HCT116 (cell line): Measurements from ENCODE around the gene CHEK1. TPM values are rescaled to one million over a fixed set of nuclear protein-coding genes. Genes with fewer than 3 reads are reported as not detected.

ENCODE experiments used
- ATAC-seq: fragments of 200-7000 bp; cut with Tn5 transposase; 2 replicates; pipeline ENCODE4 v1.9.1; 2020; ENCODE audit warnings: mild to moderate bottlenecking, moderate library complexity
- BruUV-seq: library from RNA; stranded (reverse); fragments of 400-500 nt; replicated peaks from 2 replicates; lab custom pipeline; 2021; lab: Mats Ljungman, UMichigan
- CTCF ChIA-PET: fragments of 300-600 bp; sonication (Branson Sonifier 250); formaldehyde crosslinking; loops from one replicate; lab custom pipeline; 2021; ENCODE audit warnings: antibody characterized with exemption; lab: Charles Lee
- POLR2A ChIA-PET: fragments of 300-600, 350-600 bp; sonication (Branson Sonifier 250); formaldehyde crosslinking; loops from one replicate; lab custom pipeline; 2021; ENCODE audit warnings: antibody characterized with exemption; lab: Charles Lee
- RAD21 ChIA-PET, 2 experiments: fragments of 300-600 bp; sonication (Branson Sonifier 250); formaldehyde crosslinking; loops; one replicate each; lab custom pipeline; 2023; ENCODE audit warnings: low total read pairs in 2 of 2; ENCODE audit not compliant: uncharacterized antibody in 2 of 2, unreplicated experiment in 2 of 2, low non-redundant PET in 1 of 2; lab: Charles Lee
- DNase-seq: peaks from one replicate; pipeline ENCODE4 v3.0.0-alpha.2; 2010; ENCODE audit warnings: low read depth, low spot score
- H2AFZ ChIP-seq: fragments of 200-600 bp; shearing (Covaris generic), sonication (generic); 2 replicates; pipeline ENCODE4 v1.6.1; 2017; ENCODE audit warnings: low read depth, mixed run types, mixed read lengths, antibody characterized with exemption, low read length; ENCODE audit not compliant: poor library complexity, severe bottlenecking
- H3K27ac ChIP-seq: 2 replicates; pipeline ENCODE4 v1.5.1; 2012; ENCODE audit warnings: low read depth, low read length
- H3K27me3 ChIP-seq: fragments of 200-600 bp; sonication (generic); 2 replicates; pipeline ENCODE4 v1.6.1; 2016; ENCODE audit warnings: mixed run types, low read length, mixed read lengths; ENCODE audit not compliant: insufficient read depth
- H3K36me3 ChIP-seq, 2 experiments: fragments of 200-500 bp in 1 of 2; fragments of 200-600 bp in 1 of 2; sonication (Bioruptor generic) in 1 of 2; sonication (generic) in 1 of 2; 2 replicates each; pipeline versions ENCODE4 v1.5.1 to v1.6.1; 2014 to 2016; ENCODE audit warnings: low read length in 2 of 2, inconsistent platforms in 1 of 2, mixed read lengths in 1 of 2, mixed run types in 1 of 2; ENCODE audit not compliant: insufficient read depth in 2 of 2, control insufficient read depth in 1 of 2
- H3K4me1 ChIP-seq, 2 experiments: fragments of 200-600 bp in 1 of 2; sonication (generic) in 1 of 2; 2 replicates each; pipeline versions ENCODE4 v1.5.1 to v1.6.1; 2012 to 2017; ENCODE audit warnings: low read length in 2 of 2, inconsistent platforms in 1 of 2, mild to moderate bottlenecking in 1 of 2, mixed read lengths in 1 of 2, mixed run types in 1 of 2, moderate library complexity in 1 of 2; ENCODE audit not compliant: insufficient read depth in 2 of 2, control insufficient read depth in 1 of 2
- H3K4me2 ChIP-seq: fragments of 200-600 bp; sonication (generic); 2 replicates; pipeline ENCODE4 v1.6.1; 2017; ENCODE audit warnings: mixed run types, low read length, mixed read lengths
- H3K4me3 ChIP-seq, 2 experiments: fragments of 200-600 bp in 1 of 2; sonication (generic) in 1 of 2; replicated peaks in 1 of 2; 2 replicates each; pipeline ENCODE4 v1.5.1; 2011 to 2016; ENCODE audit warnings: low read length in 2 of 2, control low read depth in 1 of 2, low read depth in 1 of 2, mild to moderate bottlenecking in 1 of 2, mixed read lengths in 1 of 2, mixed run types in 1 of 2
- H3K79me2 ChIP-seq: fragments of 200-600 bp; sonication (generic); 2 replicates; pipeline ENCODE4 v1.6.1; 2017; ENCODE audit warnings: mild to moderate bottlenecking, mixed run types, low read length, moderate library complexity, mixed read lengths; ENCODE audit not compliant: insufficient read depth
- H3K9ac ChIP-seq: fragments of 200-600 bp; sonication (generic); 2 replicates; pipeline ENCODE4 v1.6.1; 2016; ENCODE audit warnings: low read length, mixed read lengths
- H3K9me2 ChIP-seq: fragments of 200-600 bp; sonication (generic), shearing (Covaris generic); 2 replicates; pipeline ENCODE4 v1.6.1; 2017; ENCODE audit warnings: mixed run types, mild to moderate bottlenecking, moderate library complexity; ENCODE audit not compliant: insufficient read depth
- H3K9me3 ChIP-seq, 2 experiments: fragments of 200-500 bp in 1 of 2; fragments of 200-600 bp in 1 of 2; sonication (Bioruptor generic) in 1 of 2; sonication (generic) in 1 of 2; 2 replicates each; pipeline ENCODE4 v1.6.1; 2014 to 2017; ENCODE audit warnings: low read length in 2 of 2, mixed read lengths in 2 of 2, inconsistent platforms in 1 of 2, low read depth in 1 of 2, mild to moderate bottlenecking in 1 of 2, mixed run types in 1 of 2, moderate library complexity in 1 of 2; ENCODE audit not compliant: control insufficient read depth in 1 of 2, insufficient read depth in 1 of 2
- H4K20me1 ChIP-seq: fragments of 200-600 bp; sonication (generic), shearing (Covaris generic); 2 replicates; pipeline ENCODE4 v1.6.1; 2017; ENCODE audit warnings: mixed run types, mild to moderate bottlenecking, moderate library complexity; ENCODE audit not compliant: insufficient read depth
- CBX3 ChIP-seq: IDR thresholded peaks from 2 replicates; pipeline ENCODE4 v1.6.1; 2012; ENCODE audit warnings: low read depth
- CEBPB ChIP-seq: IDR thresholded peaks from 2 replicates; pipeline ENCODE4 v1.6.1; 2012; ENCODE audit warnings: low read depth
- CTCF ChIP-seq, 3 experiments: fragments of 200-600 bp in 1 of 3; sonication (generic) in 1 of 3; IDR thresholded peaks in 2 of 3; conservative IDR thresholded peaks in 1 of 3; 2 replicates each; pipeline ENCODE4 v1.5.1; 2012 to 2017; ENCODE audit warnings: low read depth in 2 of 3, low read length in 2 of 3, antibody characterized with exemption in 1 of 3, borderline replicate concordance in 1 of 3, control low read depth in 1 of 3, mild to moderate bottlenecking in 1 of 3, mixed read lengths in 1 of 3, mixed run types in 1 of 3, moderate library complexity in 1 of 3; ENCODE audit not compliant: insufficient read depth in 1 of 3
- EGR1 ChIP-seq: IDR thresholded peaks from 2 replicates; pipeline ENCODE4 v1.6.1; 2012; ENCODE audit warnings: low read depth
- ELF1 ChIP-seq: IDR thresholded peaks from 2 replicates; pipeline ENCODE4 v1.6.1; 2012; ENCODE audit warnings: low read depth, borderline replicate concordance
- EZH2 ChIP-seq: fragments of 200-600 bp; sonication (generic); IDR thresholded peaks from 2 replicates; pipeline ENCODE4 v1.6.1; 2017; ENCODE audit warnings: antibody characterized with exemption, mixed run types
- EZH2phosphoT487 ChIP-seq: fragments of 200-600 bp; IDR thresholded peaks from 2 replicates; pipeline ENCODE4 v1.6.1; 2018; ENCODE audit warnings: antibody characterized with exemption, borderline replicate concordance
- FOSL1 ChIP-seq: IDR thresholded peaks from 2 replicates; pipeline ENCODE4 v1.6.1; 2012; ENCODE audit warnings: low read depth
- MAX ChIP-seq: IDR thresholded peaks from 2 replicates; pipeline ENCODE4 v1.6.1; 2012
- POLR2A ChIP-seq: IDR thresholded peaks from 2 replicates; pipeline ENCODE4 v1.7.0; 2011; ENCODE audit warnings: borderline replicate concordance; ENCODE audit not compliant: insufficient read depth, insufficient read length; ENCODE audit errors: extremely low read depth
- POLR2AphosphoS5 ChIP-seq: IDR thresholded peaks from 2 replicates; pipeline ENCODE4 v1.6.1; 2011; ENCODE audit warnings: mild to moderate bottlenecking, low read depth, low read length, moderate library complexity
- REST ChIP-seq: IDR thresholded peaks from 2 replicates; pipeline ENCODE4 v1.6.1; 2012; ENCODE audit warnings: low read depth
- SIN3A ChIP-seq: IDR thresholded peaks from 2 replicates; pipeline ENCODE4 v1.6.1; 2012; ENCODE audit warnings: low read depth
- SP1 ChIP-seq: IDR thresholded peaks from 2 replicates; pipeline ENCODE4 v1.6.1; 2012; ENCODE audit warnings: low read depth
- SRF ChIP-seq: IDR thresholded peaks from 2 replicates; pipeline ENCODE4 v1.6.1; 2012; ENCODE audit warnings: low read depth
- TCF7L2 ChIP-seq: IDR thresholded peaks from 2 replicates; pipeline ENCODE4 v1.7.0; 2011; ENCODE audit warnings: borderline replicate concordance, inconsistent platforms; ENCODE audit not compliant: insufficient read depth, insufficient read length; ENCODE audit errors: extremely low read depth
- ZBTB33 ChIP-seq: IDR thresholded peaks from 2 replicates; pipeline ENCODE4 v1.6.1; 2011; ENCODE audit warnings: mild to moderate bottlenecking, low read length, moderate library complexity; ENCODE audit not compliant: insufficient replicate concordance; ENCODE audit errors: extremely low read depth
- ZNF274 ChIP-seq: fragments of 200-500 bp; sonication (Bioruptor generic); IDR thresholded peaks from 2 replicates; pipeline ENCODE4 v1.6.1; 2014; ENCODE audit warnings: mild to moderate bottlenecking, low read depth, low read length, inconsistent platforms
- intact Hi-C: fragments of 100-400 bp; cut with micrococcal nuclease; formaldehyde crosslinking; loops from 2 replicates; pipeline ENCODE4 v1.10.0; 2022
- total RNA-seq: library from RNA; stranded (reverse); gene quantifications from one replicate; pipeline ENCODE4 v1.2.1, GENCODE V29; 2021; ENCODE audit not compliant: unreplicated experiment

CHEK1 gene
- total RNA-seq, 1 experiment from 2014 or later = 69.3 TPM

- intact Hi-C loops = loop anchor here (2.0 kb wide), 2 partner anchors 24 to 32 kb away; partner anchors contain the start of genes CHEK1 and EI24
- Histone ChIP-seq H3K9ac (peak within 1 kb of the TSS; percentile 95), H4K20me1 (no peaks in the 10 kb centered on the region), H3K9me2 (no peaks in the 10 kb centered on the region), H3K27me3 (no peaks in the 10 kb centered on the region), H3K9me3 (no peaks in the 10 kb centered on the region), H3K36me3 (peaks cover 2 to 5% of the 10 kb centered on the region in 2 experiments), H3K4me2 (peak within 1 kb of the TSS; percentile 93), H3K79me2 (peaks cover 57% of the 10 kb centered on the region), H3K27ac (peak within 1 kb of the TSS; percentile 70), H3K4me3 (peak within 1 kb of the TSS; percentile 88 to 91), H3K4me1 (peaks cover 6 to 30% of the 10 kb centered on the region in 2 experiments; a peak in 3 of 4 replicates), H2AFZ (no peak within 1 kb of the TSS)
- ChIA-PET POLR2A (interaction anchor here (0.6 to 1.0 kb wide), 3 partner anchors 9 to 42 kb away, joined by 3 to 6 read pairs (median 3); partner anchors contain the start of gene CHEK1), RAD21 (no interaction called here), CTCF (interaction anchor here (0.7 kb wide), 1 partner anchor 163 kb away, joined by 3 read pairs; no protein-coding TSS in a partner anchor)
- ATAC-seq (peak; percentile 95), DNase-seq (peak; percentile 100)
- BruUV-seq = no TSS peak
- TF ChIP-seq ELF1 = peak; percentile 22; the same call in 1 of the 2 replicates
- peak; percentile 100 for TF ChIP-seq SP1
- TF ChIP-seq CEBPB = no peak
- TF ChIP-seq EGR1 = peak; percentile 71
- peak; percentile 78; the same call in 1 of the 2 replicates for TF ChIP-seq CBX3
- TF ChIP-seq SIN3A = peak; percentile 82
- peak; percentile 82; the same call in 1 of the 2 replicates for TF ChIP-seq POLR2AphosphoS5
- peak; percentile 65 for TF ChIP-seq POLR2A
- peak; percentile 38 for TF ChIP-seq ZBTB33
- TF ChIP-seq TCF7L2 = no peak
- TF ChIP-seq REST = no peak
- TF ChIP-seq ZNF274 = no peak
- no peak for TF ChIP-seq FOSL1
- TF ChIP-seq SRF = peak; percentile 35; the same call in 1 of the 2 replicates
- TF ChIP-seq MAX = peak; percentile 93
- no peak for TF ChIP-seq EZH2phosphoT487
- TF ChIP-seq CTCF (IDR thresholded peaks at IDR 0.05 in 2 of 3, conservative IDR thresholded peaks at IDR 0.05 in 1 of 3; ENCODE audit: borderline replicate concordance in 1 of 3, insufficient read depth in 1 of 3, low read depth in 2 of 3, low read length in 2 of 3) = no peak
- no peak for TF ChIP-seq EZH2
Observed at GRCh38 chr11:125592305-125593113, 32.5 kb upstream of the CHEK1 start, which contains the start of gene STT3A. Gene STT3A (plus strand): TSS chr11:125592852. CDS start chr11:125595916, 3,064 bp downstream.
